GM18502 (cell line): ENCODE data around the gene HOXB5.

Experiments
- ATAC-seq: cut with Tn5 transposase; IDR thresholded peaks from one replicate; pipeline ENCODE4 v1.9.1; 2021; ENCODE audit warnings: mild to moderate bottlenecking; ENCODE audit not compliant: unreplicated experiment, poor library complexity

The HOXB5 gene

DNA sequence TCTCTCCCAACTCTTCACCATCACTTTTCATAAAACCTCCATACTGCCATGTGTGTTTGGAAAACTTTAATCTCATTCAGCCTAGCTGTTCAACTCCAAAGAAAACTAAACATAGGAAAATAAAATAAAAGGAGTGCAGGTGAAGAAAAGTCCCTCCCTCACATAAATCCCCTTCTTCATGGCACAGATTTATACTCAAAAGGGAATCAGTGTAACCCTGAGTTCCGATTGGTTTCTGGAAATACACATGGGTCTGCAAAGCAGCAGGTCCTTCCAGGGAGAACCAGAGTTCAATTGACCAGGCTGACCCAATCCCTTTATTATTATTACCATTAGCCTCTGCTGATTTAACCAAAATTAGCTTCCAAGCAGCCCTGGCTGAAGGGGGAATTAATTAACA, 39.8 kb downstream of the HOXB5 start:
- ATAC-seq = no peak

DNA sequence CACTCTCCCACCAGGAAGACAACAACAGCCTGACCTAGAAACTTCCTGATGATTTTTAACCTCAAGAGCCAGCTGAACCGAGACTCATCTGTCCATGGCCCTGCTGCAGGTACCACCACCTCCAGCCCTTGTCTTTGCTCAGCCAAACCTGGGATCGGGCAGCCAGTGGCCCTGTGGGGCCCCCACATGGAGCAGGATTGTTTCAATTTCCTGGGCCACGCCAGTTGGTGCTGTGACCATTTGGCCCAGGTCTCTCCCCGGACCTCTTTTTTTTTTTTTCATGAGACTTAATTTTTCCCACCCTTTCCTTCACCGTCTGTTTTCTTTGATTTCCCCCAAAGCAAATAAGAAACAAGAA, 40.4 kb downstream of the HOXB5 start:
- ATAC-seq = no peak

DNA sequence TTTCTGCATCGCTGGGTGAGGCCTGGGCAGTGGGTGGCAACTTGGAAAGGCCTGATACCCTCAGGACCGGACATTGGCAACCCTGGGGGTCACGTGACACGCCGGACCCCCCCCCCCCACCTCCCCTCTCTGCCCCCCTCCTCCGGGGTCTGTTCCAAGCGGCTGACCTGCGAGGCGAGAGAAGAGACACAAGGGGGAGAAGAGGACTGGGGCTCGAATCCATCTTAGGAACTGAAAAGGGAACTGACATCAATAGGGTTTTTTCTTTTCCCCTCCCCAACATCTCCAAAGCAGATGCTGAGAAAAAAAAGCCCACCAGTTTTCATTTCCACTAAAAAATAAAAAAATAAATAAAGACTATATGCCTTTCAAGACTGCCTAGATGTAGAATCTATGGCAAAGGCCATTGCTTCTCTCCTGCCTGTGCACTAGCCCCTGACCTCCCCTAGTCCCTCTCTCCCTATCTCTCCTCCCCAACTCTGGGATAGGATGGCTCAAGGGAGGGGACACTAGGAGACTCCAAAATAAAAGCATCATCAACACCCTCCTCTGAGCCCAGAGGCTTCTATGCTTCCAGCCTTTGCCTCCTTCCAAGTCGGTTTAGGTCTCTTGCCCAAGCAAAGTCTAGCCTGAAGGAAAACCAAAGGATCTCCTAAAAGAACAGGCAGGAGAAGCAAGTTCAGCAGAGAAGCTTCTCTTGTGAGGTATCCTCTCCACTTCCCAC, 41.0 kb downstream of the HOXB5 start:
- ATAC-seq = no peak

DNA sequence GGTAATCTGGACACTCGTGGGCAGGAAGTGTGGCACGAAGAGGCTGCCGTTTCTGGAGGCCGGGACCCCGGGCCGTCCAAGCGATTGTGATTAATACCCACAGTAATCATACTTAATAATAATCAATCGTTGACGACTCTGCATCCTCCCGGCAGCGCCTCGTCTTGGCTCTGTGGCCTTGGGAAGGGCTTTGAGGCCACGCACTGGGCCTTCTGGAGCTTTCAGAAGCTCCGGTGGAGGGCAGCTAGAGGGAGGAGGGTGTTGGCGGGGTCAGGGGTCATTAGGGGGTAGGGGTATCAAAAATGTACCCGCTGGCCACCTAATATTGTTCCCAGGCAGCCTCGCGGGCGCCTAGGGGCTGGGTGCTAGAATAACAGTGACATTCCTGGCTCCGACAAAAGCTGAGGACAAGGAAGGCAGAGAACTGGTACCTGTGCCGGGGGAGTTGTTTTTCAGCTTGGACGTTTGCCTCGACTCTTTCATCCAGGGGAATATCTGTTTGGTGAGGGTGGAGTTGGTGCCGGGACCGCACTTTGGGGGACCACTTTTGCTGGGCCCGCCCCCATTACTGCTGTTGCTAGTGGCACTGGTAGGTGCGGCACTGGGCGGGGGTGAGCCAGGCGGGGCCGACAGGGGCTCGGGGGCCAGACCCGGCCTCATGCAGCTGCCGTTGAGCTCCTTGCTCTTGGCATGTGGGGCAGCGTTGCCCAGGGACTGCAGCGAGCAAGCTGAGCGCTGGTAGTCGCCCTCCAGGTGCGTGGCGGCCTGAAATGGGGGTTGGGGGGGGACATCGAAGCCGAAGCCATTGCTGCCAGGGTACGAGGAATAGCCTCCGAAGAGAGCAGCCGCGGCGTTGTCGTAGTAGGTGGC, 41.7 kb downstream of the HOXB5 start:
- no peak for ATAC-seq

DNA sequence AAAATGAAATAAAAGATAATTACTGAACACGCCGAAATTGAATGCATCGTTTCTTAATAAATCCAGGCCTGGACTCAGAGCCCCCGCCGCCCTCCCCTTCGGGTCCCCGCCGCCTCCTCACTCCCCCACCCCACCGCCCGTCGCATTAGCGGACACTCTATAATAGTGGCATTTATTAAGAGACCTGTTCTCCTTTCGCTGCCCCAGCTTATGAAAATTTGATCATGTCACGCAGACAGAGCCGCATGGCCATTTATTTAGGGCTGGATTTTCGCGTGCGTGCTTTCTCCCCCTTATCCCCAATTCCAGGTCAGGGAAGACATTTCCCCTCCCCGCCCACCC, 42.4 kb downstream of the HOXB5 start:
- no peak for ATAC-seq

DNA sequence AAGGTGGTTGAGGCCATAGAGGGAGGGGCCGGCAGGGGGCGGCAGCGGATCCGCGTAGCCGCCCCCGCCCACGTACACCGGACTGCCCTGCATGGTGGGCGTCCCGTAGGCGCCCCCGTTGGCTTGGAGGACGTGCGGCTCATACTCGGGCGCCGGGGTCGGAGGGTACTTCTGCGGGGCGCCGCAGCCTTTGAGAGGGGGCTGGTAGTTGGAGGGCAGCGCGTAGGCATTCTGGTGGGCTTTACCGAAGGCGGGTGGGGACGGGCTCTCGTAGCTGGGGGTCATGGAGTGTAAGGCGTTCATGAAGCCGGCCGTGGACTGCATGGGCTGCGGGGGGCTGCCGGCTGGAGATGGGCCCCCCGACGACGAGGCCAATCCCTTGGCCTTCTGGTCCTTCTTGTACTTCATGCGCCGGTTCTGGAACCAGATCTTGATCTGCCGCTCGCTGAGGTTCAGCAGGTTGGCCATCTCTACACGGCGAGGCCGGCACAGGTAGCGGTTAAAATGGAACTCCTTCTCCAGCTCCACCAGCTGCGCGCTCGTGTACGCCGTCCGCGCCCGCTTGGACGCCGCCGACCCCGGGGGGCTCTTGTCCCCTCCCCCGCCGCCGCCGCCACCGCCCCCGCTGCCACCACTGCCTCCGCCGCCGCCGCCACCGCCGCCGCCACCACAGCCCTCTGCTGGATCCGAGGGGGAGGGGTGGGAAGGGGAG, 42.9 kb downstream of the HOXB5 start:
- no peak for ATAC-seq

DNA sequence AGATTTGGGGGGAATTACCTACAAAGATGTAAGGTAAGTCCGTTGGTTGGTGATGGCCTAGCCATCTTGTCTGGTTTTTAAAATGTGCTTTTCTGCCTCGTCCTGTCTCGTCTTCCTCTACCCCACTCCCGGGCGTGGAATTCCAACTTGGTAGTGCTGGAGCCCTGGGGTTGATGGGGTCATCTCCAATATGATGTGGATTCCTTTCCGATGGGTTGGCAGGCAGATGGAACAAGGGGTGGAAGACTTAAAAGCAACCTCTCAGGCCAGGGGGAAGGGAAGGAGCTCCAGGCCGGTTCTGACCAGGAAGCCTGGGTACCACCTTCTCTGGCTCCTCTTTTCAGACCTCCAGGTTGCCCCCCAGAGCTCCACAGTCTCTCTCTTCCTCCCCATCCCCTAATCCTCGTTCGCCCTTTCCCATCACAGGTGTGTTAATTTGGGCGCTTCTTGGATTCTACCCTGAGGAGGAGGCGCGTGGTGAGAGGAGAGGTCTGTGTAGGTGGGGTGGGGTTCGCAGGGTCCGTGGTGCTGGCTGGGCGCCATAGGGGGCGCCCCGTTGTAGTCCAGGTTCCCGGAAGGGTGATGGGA, 43.6 kb downstream of the HOXB5 start:
- no peak for ATAC-seq

DNA sequence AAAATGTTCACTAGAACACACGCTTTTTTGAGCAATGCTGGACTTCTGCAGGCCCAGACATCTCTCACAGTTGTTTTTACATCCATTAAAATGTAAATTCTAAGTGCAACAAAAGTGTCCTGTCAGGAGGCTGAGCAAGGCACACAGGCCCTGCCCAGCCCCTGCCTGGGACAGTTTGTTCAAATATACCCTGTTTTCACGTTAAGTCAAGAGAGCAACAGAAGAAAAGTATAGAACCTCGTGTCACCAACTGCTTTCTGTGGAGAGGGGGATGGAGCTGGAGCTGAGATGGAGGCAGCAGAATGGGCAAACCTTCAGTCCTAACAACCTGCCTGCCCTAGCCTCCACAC, 44.3 kb downstream of the HOXB5 start:
- ATAC-seq = no peak

DNA sequence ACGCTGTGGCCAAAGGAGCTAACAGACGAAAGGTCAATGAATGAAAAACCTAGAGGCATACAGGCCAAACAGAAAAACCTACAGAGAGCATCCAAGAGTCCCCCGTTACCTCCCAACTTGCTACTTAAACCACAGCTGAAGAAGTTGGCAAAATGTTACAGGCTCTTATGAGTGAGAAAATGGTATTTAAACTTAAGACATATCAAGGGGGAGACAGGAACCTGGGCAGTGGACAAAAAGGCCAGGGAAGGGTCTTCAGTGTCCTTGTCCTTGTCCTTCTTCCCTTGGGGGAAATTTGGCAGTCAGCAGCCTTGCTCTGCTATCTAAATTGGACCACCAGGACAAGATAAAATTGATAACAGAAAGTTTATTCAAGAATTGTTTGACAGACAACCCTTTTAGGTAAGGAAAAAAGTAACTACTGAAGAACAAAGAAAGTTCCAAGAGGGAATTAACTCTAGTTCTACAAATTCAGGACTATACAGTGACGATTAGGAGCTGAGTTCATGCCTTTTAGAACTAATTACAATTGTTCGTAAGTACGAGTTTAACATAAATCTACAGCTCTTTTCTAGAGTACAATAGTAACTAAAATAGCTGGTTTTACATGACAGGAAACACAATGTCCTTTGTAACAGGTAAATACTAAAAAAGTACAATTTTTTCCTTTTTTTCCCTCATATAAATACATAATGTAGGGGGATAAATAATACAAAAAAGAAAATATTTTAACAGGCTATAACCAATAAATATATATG, 44.9 kb downstream of the HOXB5 start:
- ATAC-seq = no peak

DNA sequence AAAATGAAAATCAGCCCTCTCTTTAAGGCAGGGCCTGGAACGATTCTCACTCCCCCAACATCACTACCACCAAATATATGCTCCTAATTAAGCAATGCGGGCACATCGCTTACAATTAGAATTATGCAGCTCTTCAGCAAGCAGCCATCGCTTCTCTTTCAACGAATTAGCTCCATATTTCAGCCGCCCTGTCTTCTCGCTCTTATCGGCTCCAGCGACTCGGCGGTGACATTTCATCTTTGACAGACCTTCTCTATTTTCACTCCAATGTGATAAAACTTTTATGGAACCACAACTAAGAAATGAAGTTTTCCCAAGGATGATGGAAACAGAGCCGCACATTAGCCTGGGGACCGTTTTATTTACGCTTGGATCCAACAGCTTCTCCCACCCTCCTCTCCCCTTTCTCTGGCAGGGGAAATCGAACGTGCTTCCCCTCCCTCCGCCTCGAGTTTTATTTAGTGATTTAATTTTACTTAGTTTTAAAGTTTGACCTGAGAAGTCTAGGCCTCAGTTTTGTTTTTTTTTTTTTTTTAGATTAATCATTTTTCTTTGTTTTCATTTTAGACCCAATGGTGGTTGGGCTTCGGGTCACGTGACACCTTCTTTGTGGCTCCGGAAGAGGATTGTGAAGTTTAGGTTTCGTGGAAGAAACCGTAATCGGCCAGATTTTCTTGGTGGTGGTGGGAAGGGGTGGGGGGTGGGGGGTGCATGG, 45.6 kb downstream of the HOXB5 start:
- ATAC-seq = no peak

DNA sequence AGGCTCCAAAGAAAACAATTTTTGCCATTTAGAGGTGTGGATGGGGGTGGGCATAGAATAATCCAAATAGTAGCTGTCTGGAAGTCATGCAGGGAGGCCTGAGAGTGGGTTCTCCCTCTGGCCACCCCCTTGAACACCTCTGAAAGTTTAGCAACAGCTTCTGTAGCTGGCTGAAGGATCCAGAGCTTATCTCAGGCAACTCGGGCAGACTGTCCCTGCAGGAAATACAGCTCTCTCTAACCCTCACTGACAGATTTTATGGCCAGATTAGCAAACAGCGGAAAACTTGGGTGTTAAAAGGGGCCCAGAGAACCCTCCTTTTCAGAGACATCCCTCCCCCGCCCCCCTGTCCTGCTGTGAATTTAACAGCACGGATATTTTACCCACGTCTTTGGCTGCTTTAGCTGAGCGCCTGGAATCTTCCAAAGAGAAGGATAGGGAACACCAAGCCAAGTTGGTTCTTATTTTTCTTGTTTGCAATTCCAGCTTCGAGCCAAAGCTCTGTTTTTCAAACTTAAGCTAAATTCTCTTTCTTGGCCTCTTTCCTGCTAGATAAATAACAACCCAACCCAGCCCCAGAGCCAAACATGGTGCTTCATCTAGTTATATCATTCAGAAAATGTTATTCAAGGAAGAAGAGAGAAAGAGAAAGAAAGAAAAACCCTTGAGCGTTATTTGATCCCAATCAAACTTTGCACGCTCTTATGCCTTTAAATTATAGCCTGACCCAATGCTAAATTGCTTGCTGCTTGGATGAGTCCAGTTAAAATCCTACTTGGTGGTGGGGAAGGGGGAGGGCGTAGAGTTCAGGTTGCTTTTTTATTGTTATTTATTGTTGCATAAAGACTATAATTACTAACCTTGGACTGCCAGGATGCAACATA, 46.4 kb downstream of the HOXB5 start:
- ATAC-seq = no peak

DNA sequence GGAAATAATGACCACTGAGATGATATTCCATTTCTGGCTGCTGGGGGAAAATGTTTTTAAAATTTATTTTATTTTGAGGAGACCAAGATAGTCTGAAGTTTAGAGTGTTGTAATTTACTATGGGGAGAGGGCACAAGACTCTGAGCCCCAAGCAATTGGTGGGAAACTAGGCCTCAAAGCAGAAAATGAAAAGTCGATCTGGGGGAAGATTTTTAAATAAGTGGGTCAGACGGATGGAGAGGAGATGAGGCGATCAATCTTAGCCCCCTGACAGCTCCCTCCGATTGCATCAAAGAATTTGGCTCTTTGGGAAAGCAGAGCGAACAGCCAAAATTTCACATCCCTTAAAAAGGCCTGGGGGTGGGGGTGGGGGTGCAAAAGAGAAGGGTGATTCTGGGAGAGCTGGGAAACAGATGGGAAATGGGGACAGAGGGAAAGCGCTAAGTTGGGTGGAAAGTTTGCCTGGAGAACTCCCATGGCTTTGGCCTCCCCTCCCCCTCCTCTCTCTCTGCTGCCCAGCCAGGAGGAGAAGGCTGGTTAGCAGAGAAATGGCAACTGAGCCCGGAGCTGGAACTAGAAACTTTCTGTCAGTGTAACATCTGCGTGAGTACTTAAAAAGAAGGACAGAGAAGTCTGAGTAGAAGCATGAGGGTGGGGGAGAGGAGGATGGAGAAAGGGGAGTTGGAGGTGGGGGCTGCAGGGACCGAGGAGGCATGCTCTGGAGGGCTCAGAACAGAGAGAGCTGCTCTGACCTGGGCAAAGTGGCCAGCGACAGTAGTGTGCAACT, 47.2 kb downstream of the HOXB5 start:
- no peak for ATAC-seq

DNA sequence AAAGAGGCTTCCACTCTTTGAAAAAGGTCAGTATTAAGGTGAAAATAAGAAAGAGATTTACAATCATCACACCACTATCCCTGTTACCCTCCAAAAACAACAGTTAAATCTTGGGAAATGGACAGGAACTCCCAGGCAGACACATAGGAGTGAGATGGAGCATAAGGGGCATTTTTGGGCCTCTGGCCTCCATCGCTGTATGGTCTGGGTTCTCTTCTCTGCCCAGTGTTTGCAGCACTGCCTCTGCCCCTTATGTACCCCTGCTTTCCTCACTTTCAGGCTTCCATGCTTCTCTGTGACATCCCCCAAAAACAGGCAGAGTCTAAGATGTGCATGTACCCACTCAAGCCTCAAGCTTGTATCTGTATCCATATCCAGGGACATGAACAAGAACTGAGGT, 48.0 kb downstream of the HOXB5 start:
- no peak for ATAC-seq

DNA sequence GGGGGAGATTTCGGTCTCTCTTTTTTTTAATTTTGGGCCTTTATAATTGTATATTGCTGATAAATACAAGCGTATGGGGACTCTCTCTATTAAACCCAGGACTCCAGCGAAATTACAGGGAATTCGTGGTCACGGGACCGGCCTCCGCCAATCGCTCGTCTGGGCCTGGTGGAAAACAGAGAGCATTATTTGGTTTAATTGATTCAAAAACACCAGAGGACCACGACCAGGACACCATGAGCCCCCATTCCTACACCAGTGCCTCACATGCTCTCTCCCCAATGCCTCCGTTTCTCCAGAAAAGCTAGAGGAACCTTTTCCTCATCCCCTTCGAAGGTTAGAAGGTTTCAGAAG, 48.6 kb downstream of the HOXB5 start, which contains the start of gene HOXB2:
HOXB2 (minus strand) TSS at position 88 of the 354 bp plus-strand sequence. CDS start 198 bp downstream, outside the sequence.
- no peak for ATAC-seq

DNA sequence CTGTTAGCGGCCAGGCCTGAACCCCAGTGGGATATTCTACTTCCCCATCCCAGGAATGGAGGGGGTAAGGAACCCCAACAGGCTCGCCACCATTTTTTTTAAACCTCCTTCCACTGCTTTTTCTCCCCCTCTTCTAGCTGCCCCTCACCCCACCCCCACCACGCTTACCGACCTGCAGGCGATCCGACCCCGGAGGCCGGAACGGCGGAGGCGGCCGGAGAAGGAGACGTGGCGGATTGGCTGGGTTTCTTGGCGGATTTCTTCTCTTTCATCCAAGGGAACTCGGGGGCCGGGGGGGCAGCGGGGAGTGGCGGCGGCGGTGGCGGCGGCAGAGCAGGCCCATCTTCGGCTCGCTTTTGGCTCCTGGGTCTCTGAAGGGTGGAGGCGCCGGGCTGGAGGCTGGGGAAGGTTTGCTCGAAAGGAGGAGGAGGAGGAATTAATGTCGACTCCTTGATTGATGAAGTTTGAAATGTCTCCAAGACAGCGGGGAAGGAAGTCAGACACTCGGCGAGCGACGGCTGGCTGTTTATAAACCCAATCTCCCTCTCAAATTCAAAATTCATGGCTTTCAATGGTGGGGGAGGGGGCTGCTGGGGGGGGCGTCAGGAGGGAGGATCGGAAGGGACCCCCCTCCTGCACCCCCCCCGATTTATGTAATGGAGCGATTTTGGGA, 49.1 kb downstream of the HOXB5 start:
- ATAC-seq = no peak

DNA sequence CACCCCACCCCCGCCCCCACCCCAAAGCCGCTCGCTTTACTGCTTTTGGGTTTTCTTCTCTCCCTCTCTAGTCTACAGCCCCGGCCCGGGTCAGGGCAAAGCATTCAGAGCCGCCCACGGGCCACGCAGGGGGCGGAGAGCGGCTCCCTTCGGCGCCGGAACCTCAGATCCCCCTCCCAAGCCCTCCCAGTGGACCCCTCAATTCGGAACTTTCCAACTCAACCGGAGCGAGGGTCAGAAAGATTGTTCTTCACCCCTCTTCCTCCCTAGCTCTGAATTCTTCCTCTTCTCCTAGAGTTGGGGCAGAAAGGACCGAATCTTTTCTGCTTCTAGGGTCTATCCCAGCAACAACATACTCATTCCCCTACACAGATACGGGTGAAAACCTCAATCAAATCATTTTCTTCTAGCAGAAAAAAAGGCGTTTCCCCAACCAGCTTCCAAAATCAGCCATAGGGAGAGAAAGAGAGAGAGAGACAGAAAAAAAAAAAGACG, 49.7 kb downstream of the HOXB5 start:
- peak; percentile 24 for ATAC-seq

DNA sequence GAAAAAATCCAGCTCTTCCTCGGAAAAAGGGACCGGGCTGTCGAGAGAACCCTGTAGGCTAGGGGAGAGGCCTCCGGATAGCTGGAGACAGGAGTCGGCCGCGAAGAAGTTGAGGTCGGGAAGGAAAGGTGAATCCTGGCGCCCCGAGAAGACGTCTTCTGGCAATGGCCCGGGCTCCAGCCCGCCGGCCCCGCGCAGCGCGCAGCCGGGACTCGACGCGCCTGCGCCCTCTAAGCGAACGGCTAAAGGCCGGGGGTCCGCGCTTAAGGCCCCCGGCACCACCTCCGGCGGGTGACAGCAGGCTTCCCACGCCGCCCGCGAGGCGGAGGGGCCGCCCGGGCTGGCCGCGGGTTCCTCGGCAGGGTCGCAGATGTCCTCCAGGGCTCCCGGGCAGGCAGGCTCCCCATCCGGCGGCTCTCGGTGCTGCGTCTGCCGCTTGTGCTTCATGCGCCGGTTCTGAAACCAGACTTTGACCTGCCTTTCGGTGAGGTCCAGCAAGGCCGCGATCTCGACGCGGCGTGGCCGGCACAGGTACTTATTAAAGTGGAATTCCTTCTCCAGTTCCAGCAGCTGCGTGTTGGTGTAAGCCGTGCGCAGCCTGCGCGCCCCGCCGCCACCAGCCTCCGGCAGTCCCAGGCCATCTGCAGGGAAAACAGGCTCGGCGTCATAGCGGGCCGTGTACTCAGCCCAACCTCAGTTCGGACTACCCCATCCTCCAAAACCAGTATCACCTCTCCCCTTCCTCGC, 50.3 kb downstream of the HOXB5 start:
- ATAC-seq = peak; percentile 54
